Measurements from ENCODE around the gene KLF16. TPM values are rescaled to one million over a fixed set of nuclear protein-coding genes. Genes with fewer than 3 reads are reported as not detected.

Gene KLF16
- total RNA-seq, 1 donor from 2014 or later = 13.2 TPM

- Mint-ChIP-seq H3K4me3 (ENCODE audit: low read depth) (peak overlapping the region; percentile 11), H3K27me3 (peaks cover 21% of the 10 kb centered on the region), H3K36me3 (ENCODE audit: insufficient read depth) (no peaks in the 10 kb centered on the region), H3K27ac (no peak overlapping the region), H3K9me3 (ENCODE audit: low read depth) (no peaks in the 10 kb centered on the region), H3K4me1 (ENCODE audit: low read depth) (peaks cover 10% of the 10 kb centered on the region)
- DNase-seq (ENCODE audit: low spot score, unreplicated experiment) = no peak
- TF ChIP-seq, protein P1, sequence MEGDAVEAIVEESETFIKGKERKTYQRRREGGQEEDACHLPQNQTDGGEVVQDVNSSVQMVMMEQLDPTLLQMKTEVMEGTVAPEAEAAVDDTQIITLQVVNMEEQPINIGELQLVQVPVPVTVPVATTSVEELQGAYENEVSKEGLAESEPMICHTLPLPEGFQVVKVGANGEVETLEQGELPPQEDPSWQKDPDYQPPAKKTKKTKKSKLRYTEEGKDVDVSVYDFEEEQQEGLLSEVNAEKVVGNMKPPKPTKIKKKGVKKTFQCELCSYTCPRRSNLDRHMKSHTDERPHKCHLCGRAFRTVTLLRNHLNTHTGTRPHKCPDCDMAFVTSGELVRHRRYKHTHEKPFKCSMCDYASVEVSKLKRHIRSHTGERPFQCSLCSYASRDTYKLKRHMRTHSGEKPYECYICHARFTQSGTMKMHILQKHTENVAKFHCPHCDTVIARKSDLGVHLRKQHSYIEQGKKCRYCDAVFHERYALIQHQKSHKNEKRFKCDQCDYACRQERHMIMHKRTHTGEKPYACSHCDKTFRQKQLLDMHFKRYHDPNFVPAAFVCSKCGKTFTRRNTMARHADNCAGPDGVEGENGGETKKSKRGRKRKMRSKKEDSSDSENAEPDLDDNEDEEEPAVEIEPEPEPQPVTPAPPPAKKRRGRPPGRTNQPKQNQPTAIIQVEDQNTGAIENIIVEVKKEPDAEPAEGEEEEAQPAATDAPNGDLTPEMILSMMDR (IDR thresholded peaks at IDR 0.05; ENCODE audit: unreplicated experiment) = no peak
Observed at GRCh38 chr19:1860821-1861598, 2.4 kb downstream of the KLF16 start.

DNA sequence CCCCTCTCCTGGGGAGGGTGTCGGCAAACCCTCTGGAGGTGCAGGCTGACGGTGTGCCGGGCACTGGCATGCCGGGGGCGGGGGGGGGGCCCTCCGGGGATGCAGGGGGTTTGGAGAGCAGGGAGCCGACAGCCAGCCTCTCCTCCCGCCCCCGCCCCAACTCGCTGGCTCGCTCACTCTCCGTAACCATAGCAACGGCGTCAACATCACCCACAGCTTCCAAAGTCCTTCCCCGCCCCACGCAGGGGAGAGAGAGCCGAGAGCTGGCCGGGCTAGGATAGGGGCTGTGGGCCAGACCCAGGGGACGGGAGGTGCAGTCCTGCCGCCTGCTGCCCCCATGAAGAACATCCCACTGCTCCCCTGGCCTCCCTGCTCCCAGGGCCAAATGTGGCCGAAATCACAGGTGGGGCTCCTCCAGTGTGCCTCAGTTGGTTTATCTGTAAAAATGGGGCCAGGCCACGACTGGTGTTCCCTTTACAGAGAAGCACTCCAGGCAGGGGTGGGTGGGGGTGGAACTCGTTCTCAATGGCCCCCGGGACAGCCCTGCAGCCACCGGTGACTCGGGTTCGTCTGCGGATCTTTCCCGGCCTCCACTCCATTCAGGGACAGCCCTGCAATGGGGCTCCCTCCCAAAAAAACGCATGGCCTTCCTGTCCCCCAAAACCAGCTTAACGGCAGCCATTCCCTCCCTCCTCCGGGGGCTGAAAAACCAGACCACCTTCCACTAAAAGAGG lies 3.2 kb downstream of the KLF16 start:
- H3K4me1 Mint-ChIP-seq (ENCODE audit: low read depth) = peaks cover 10% of the 10 kb centered on the region
- DNase-seq (ENCODE audit: low spot score, unreplicated experiment) = no peak
- H3K9me3 Mint-ChIP-seq (ENCODE audit: low read depth) = no peaks in the 10 kb centered on the region
- H3K36me3 Mint-ChIP-seq (ENCODE audit: insufficient read depth) = no peaks in the 10 kb centered on the region
- H3K4me3 Mint-ChIP-seq (ENCODE audit: low read depth) = no peak overlapping the region
- peaks cover 21% of the 10 kb centered on the region for H3K27me3 Mint-ChIP-seq
- H3K27ac Mint-ChIP-seq = no peak overlapping the region
- TF ChIP-seq, protein P1 (IDR thresholded peaks at IDR 0.05; ENCODE audit: unreplicated experiment) = no peak

DNA sequence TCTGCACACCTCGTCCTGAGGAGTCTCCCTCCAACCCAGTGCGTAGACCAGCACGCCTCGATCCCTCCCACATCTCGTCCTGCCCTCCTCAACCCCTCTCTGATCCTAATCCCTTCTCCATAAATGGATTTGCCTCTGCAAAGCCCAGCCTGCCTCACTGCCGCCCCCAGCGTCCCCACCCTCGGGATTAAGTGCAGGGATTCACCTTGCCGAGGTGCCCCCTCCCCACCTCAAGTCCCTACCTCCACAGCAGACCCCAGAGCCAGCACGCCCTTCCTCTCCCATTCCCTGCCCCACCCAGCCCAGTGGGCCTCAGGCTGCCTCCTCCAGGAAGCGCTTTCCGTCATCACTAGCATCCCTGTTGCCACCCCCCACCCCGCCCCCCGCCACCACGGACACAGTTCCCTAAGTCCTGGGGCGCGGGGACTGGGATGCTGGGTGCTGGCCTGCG lies 4.0 kb downstream of the KLF16 start:
- Mint-ChIP-seq H3K4me1 (ENCODE audit: low read depth) (peaks cover 10% of the 10 kb centered on the region), H3K27ac (peak overlapping the region; percentile 23), H3K4me3 (ENCODE audit: low read depth) (peak overlapping the region; percentile 45), H3K27me3 (peaks cover 21% of the 10 kb centered on the region), H3K36me3 (ENCODE audit: insufficient read depth) (no peaks in the 10 kb centered on the region), H3K9me3 (ENCODE audit: low read depth) (no peaks in the 10 kb centered on the region)
- TF ChIP-seq, protein P1 (IDR thresholded peaks at IDR 0.05; ENCODE audit: unreplicated experiment) = no peak
- no peak for DNase-seq (ENCODE audit: low spot score, unreplicated experiment)

GRCh38 chr19:1858412-1859081 lies 4.8 kb downstream of the KLF16 start:
- TF ChIP-seq, protein P1 (IDR thresholded peaks at IDR 0.05; ENCODE audit: unreplicated experiment) = no peak
- Mint-ChIP-seq H3K27ac (no peak overlapping the region), H3K4me3 (ENCODE audit: low read depth) (no peak overlapping the region), H3K27me3 (peaks cover 21% of the 10 kb centered on the region), H3K36me3 (ENCODE audit: insufficient read depth) (no peaks in the 10 kb centered on the region), H3K9me3 (ENCODE audit: low read depth) (no peaks in the 10 kb centered on the region), H3K4me1 (ENCODE audit: low read depth) (peaks cover 10% of the 10 kb centered on the region)
- DNase-seq (ENCODE audit: low spot score, unreplicated experiment) = no peak

All from progenitor cell of endocrine pancreas (in vitro differentiated cells).